Measurements from ENCODE around the gene AGPAT2. TPM values are rescaled to one million over a fixed set of nuclear protein-coding genes. Genes with fewer than 3 reads are reported as not detected.

The AGPAT2 gene
- 5.1 TPM for polyA plus RNA-seq (2012; ENCODE audit: low read depth, missing spikeins)

GRCh38 chr9:136686794-136687711 lies at the start of gene AGPAT2:
AGPAT2 (minus strand) TSS chr9:136687457; CDS start chr9:136687357, 100 bp downstream.
- peak; percentile 51 for FAIRE-seq
- peak; percentile 95 for DNase-seq (ENCODE audit: insufficient read length, low spot score)
- TF ChIP-seq TAF1 (IDR thresholded peaks at IDR 0.05; ENCODE audit: low read depth, low read length) (no peak), POLR2AphosphoS5 (IDR thresholded peaks at IDR 0.05; ENCODE audit: low read depth, low read length) (no peak), PAX5 (IDR thresholded peaks at IDR 0.05; ENCODE audit: insufficient read depth, low read length, severe bottlenecking) (no peak), POU2F2 (IDR thresholded peaks at IDR 0.05; ENCODE audit: low read depth, low read length) (no peak), POLR2A (IDR thresholded peaks at IDR 0.05; ENCODE audit: low read depth, low read length) (no peak)

- no peak for TF ChIP-seq POLR2A (IDR thresholded peaks at IDR 0.05; ENCODE audit: low read depth, low read length)
- no peak for TF ChIP-seq TAF1 (IDR thresholded peaks at IDR 0.05; ENCODE audit: low read depth, low read length)
- no peak for TF ChIP-seq POLR2AphosphoS5 (IDR thresholded peaks at IDR 0.05; ENCODE audit: low read depth, low read length)
- DNase-seq (ENCODE audit: insufficient read length, low spot score) (no peak), FAIRE-seq (no peak)
Observed at GRCh38 chr9:136735812-136736480, 48.7 kb upstream of the AGPAT2 start.

- no peak for DNase-seq (ENCODE audit: insufficient read length, low spot score)
- FAIRE-seq, result no peak
- TF ChIP-seq POU2F2 (IDR thresholded peaks at IDR 0.05; ENCODE audit: low read depth, low read length), result no peak
- TF ChIP-seq POLR2A (IDR thresholded peaks at IDR 0.05; ENCODE audit: low read depth, low read length), result no peak
- TF ChIP-seq TAF1 (IDR thresholded peaks at IDR 0.05; ENCODE audit: low read depth, low read length), result no peak
- TF ChIP-seq PAX5 (IDR thresholded peaks at IDR 0.05; ENCODE audit: insufficient read depth, low read length, severe bottlenecking), result no peak
- no peak for TF ChIP-seq SPI1 (IDR thresholded peaks at IDR 0.05; ENCODE audit: low read depth, low read length)
- TF ChIP-seq POLR2AphosphoS5 (IDR thresholded peaks at IDR 0.05; ENCODE audit: low read depth, low read length), result no peak
Observed at GRCh38 chr9:136734837-136735496, 47.7 kb upstream of the AGPAT2 start.

- DNase-seq (ENCODE audit: insufficient read length, low spot score), result no peak
- no peak for FAIRE-seq
- TF ChIP-seq POU2F2 (IDR thresholded peaks at IDR 0.05; ENCODE audit: low read depth, low read length) (no peak), PAX5 (IDR thresholded peaks at IDR 0.05; ENCODE audit: insufficient read depth, low read length, severe bottlenecking) (no peak), POLR2A (IDR thresholded peaks at IDR 0.05; ENCODE audit: low read depth, low read length) (no peak), SPI1 (IDR thresholded peaks at IDR 0.05; ENCODE audit: low read depth, low read length) (no peak), POLR2AphosphoS5 (IDR thresholded peaks at IDR 0.05; ENCODE audit: low read depth, low read length) (no peak), TAF1 (IDR thresholded peaks at IDR 0.05; ENCODE audit: low read depth, low read length) (no peak)
Observed at GRCh38 chr9:136733611-136734010, 46.4 kb upstream of the AGPAT2 start.

- TF ChIP-seq SPI1 (IDR thresholded peaks at IDR 0.05; ENCODE audit: low read depth, low read length) (no peak), TAF1 (IDR thresholded peaks at IDR 0.05; ENCODE audit: low read depth, low read length) (no peak), POU2F2 (IDR thresholded peaks at IDR 0.05; ENCODE audit: low read depth, low read length) (no peak)
- DNase-seq (ENCODE audit: insufficient read length, low spot score), result no peak
- FAIRE-seq, result no peak
Observed at GRCh38 chr9:136732444-136733178, 45.4 kb upstream of the AGPAT2 start.

GRCh38 chr9:136729926-136730325 lies 42.7 kb upstream of the AGPAT2 start:
- no peak for FAIRE-seq
- no peak for DNase-seq (ENCODE audit: insufficient read length, low spot score)
- no peak for TF ChIP-seq SPI1 (IDR thresholded peaks at IDR 0.05; ENCODE audit: low read depth, low read length)
- no peak for TF ChIP-seq POU2F2 (IDR thresholded peaks at IDR 0.05; ENCODE audit: low read depth, low read length)
- no peak for TF ChIP-seq POLR2A (IDR thresholded peaks at IDR 0.05; ENCODE audit: low read depth, low read length)
- TF ChIP-seq PAX5 (IDR thresholded peaks at IDR 0.05; ENCODE audit: insufficient read depth, low read length, severe bottlenecking), result no peak
- TF ChIP-seq TAF1 (IDR thresholded peaks at IDR 0.05; ENCODE audit: low read depth, low read length), result no peak
- no peak for TF ChIP-seq POLR2AphosphoS5 (IDR thresholded peaks at IDR 0.05; ENCODE audit: low read depth, low read length)

GRCh38 chr9:136729144-136729543 lies 41.9 kb upstream of the AGPAT2 start:
- no peak for TF ChIP-seq PAX5 (IDR thresholded peaks at IDR 0.05; ENCODE audit: insufficient read depth, low read length, severe bottlenecking)
- no peak for TF ChIP-seq POLR2A (IDR thresholded peaks at IDR 0.05; ENCODE audit: low read depth, low read length)
- no peak for TF ChIP-seq POLR2AphosphoS5 (IDR thresholded peaks at IDR 0.05; ENCODE audit: low read depth, low read length)
- TF ChIP-seq SPI1 (IDR thresholded peaks at IDR 0.05; ENCODE audit: low read depth, low read length), result no peak
- no peak for TF ChIP-seq TAF1 (IDR thresholded peaks at IDR 0.05; ENCODE audit: low read depth, low read length)
- TF ChIP-seq POU2F2 (IDR thresholded peaks at IDR 0.05; ENCODE audit: low read depth, low read length), result no peak
- FAIRE-seq, result no peak

GRCh38 chr9:136728548-136729123 lies 41.4 kb upstream of the AGPAT2 start:
- no peak for TF ChIP-seq POLR2A (IDR thresholded peaks at IDR 0.05; ENCODE audit: low read depth, low read length)
- TF ChIP-seq SPI1 (IDR thresholded peaks at IDR 0.05; ENCODE audit: low read depth, low read length), result no peak
- no peak for TF ChIP-seq TAF1 (IDR thresholded peaks at IDR 0.05; ENCODE audit: low read depth, low read length)
- no peak for TF ChIP-seq PAX5 (IDR thresholded peaks at IDR 0.05; ENCODE audit: insufficient read depth, low read length, severe bottlenecking)
- no peak for TF ChIP-seq POLR2AphosphoS5 (IDR thresholded peaks at IDR 0.05; ENCODE audit: low read depth, low read length)
- TF ChIP-seq POU2F2 (IDR thresholded peaks at IDR 0.05; ENCODE audit: low read depth, low read length), result no peak
- no peak for DNase-seq (ENCODE audit: insufficient read length, low spot score)
- no peak for FAIRE-seq

More at GRCh38 chr9:136729144-136729543, 41.9 kb upstream of the AGPAT2 start:
- DNase-seq (ENCODE audit: insufficient read length, low spot score), result no peak
